Keratinocyte (primary cell): ENCODE data around the gene GHRHR. TPM values are rescaled to one million over a fixed set of nuclear protein-coding genes. Genes with fewer than 3 reads are reported as not detected.

Experiments used
- DNase-seq: peaks from one replicate; pipeline ENCODE4 v3.0.0-alpha.2; 2011; ENCODE audit warnings: low read depth, missing footprints, low spot score
- FAIRE-seq: peaks from 2 replicates; lab custom pipeline; 2011; peaks lifted over from hg19 to GRCh38; lab: Jason Lieb, UNC
- H2AFZ ChIP-seq: 2 replicates; pipeline ENCODE4 v1.6.0; 2012; ENCODE audit warnings: low read length, control low read depth, inconsistent platforms; ENCODE audit not compliant: control insufficient read depth
- H3K27ac ChIP-seq: 2 replicates; pipeline ENCODE4 v1.5.1; 2011; ENCODE audit warnings: low read length; ENCODE audit not compliant: control insufficient read depth, insufficient read depth
- H3K27me3 ChIP-seq: 3 replicates; pipeline ENCODE4 v1.6.0; 2011; ENCODE audit warnings: low read length; ENCODE audit not compliant: control insufficient read depth, insufficient read depth; ENCODE audit errors: extremely low read depth
- H3K36me3 ChIP-seq, 2 experiments: 2 replicates in 1 of 2; 3 replicates in 1 of 2; pipeline ENCODE4 v1.5.1; 2011; ENCODE audit warnings: low read length in 2 of 2, mild to moderate bottlenecking in 1 of 2; ENCODE audit not compliant: control insufficient read depth in 2 of 2, insufficient read depth in 2 of 2; ENCODE audit errors: extremely low read depth in 1 of 2
- H3K4me1 ChIP-seq: 3 replicates; pipeline ENCODE4 v1.5.1; 2011; ENCODE audit warnings: low read length; ENCODE audit not compliant: control insufficient read depth, insufficient read depth; ENCODE audit errors: extremely low read depth
- H3K4me2 ChIP-seq: 3 replicates; pipeline ENCODE4 v1.6.0; 2011; ENCODE audit warnings: low read depth, low read length; ENCODE audit not compliant: control insufficient read depth, insufficient read depth; ENCODE audit errors: extremely low read depth
- H3K4me3 ChIP-seq, 3 experiments: fragments of 200-600 bp in 1 of 3; sonication (generic) in 1 of 3; 2 replicates in 2 of 3; 3 replicates in 1 of 3; pipeline ENCODE4 v1.5.1; 2011 to 2016; ENCODE audit warnings: low read length in 3 of 3, mild to moderate bottlenecking in 3 of 3, control low read depth in 2 of 3, inconsistent platforms in 1 of 3, low read depth in 1 of 3, mixed read lengths in 1 of 3, mixed run types in 1 of 3, moderate library complexity in 1 of 3; ENCODE audit not compliant: control insufficient read depth in 2 of 3, insufficient read depth in 2 of 3; ENCODE audit errors: extremely low read depth in 1 of 3
- H3K79me2 ChIP-seq: 2 replicates; pipeline ENCODE4 v1.6.0; 2012; ENCODE audit warnings: low read length; ENCODE audit not compliant: control insufficient read depth, insufficient read depth
- H3K9ac ChIP-seq: 3 replicates; pipeline ENCODE4 v1.6.0; 2011; ENCODE audit warnings: low read length; ENCODE audit not compliant: control insufficient read depth, insufficient read depth; ENCODE audit errors: extremely low read depth
- H3K9me1 ChIP-seq: 3 replicates; pipeline ENCODE4 v1.6.0; 2011; ENCODE audit warnings: low read length; ENCODE audit not compliant: control insufficient read depth, insufficient read depth; ENCODE audit errors: extremely low read depth
- H3K9me3 ChIP-seq: 2 replicates; pipeline ENCODE4 v1.5.1; 2012; ENCODE audit warnings: low read depth, low read length; ENCODE audit not compliant: control insufficient read depth
- H4K20me1 ChIP-seq: 3 replicates; pipeline ENCODE4 v1.6.0; 2011; ENCODE audit warnings: low read length; ENCODE audit not compliant: control insufficient read depth, insufficient read depth; ENCODE audit errors: extremely low read depth
- CTCF ChIP-seq, 3 experiments: IDR thresholded peaks in 1 of 3; conservative IDR thresholded peaks in 1 of 3; optimal IDR thresholded peaks in 1 of 3; 2 replicates in 2 of 3; 3 replicates in 1 of 3; pipeline versions ENCODE3 to v1.5.1; 2011; ENCODE audit warnings: low read length in 3 of 3, mild to moderate bottlenecking in 3 of 3, moderate library complexity in 2 of 3, control low read depth in 1 of 3, inconsistent platforms in 1 of 3; ENCODE audit not compliant: insufficient read depth in 2 of 3; ENCODE audit errors: extremely low read depth in 1 of 3
- EZH2 ChIP-seq: IDR thresholded peaks from one replicate; pipeline ENCODE4 v1.6.1; 2012; ENCODE audit warnings: inconsistent platforms, mild to moderate bottlenecking, low read length, moderate library complexity
- dilution Hi-C: fragments of 300-500 bp; cut with MboI; formaldehyde crosslinking; loops from one replicate; pipeline ENCODE4 v1.7.0; 2020; ENCODE audit warnings: low sequenced_read_pairs; ENCODE audit not compliant: extremely low pct_ligation_motif_present
- polyA plus RNA-seq, 5 experiments: library from polyadenylated mRNA; depleted of rRNA in 3 of 5; stranded (reverse) in 3 of 5; stranded (forward) in 1 of 5; unstranded in 1 of 5; fragments of >200 nt; gene quantifications; 1 replicate in 1 of 5; 2 replicates in 3 of 5; 3 replicates in 1 of 5; pipeline versions ENCODE4 v1.2.1 to v1.2.3, GENCODE V29; 2011 to 2012; ENCODE audit warnings: missing spikeins in 2 of 5, low read depth in 1 of 5, low replicate concordance in 1 of 5

Gene GHRHR
- polyA plus RNA-seq, 1 donor (not counting 4 experiments of a cell fraction or from before 2014, with no cell fraction given) = not detected

GRCh38 chr7:31004393-31004792, 40.6 kb downstream of the GHRHR start:
- Histone ChIP-seq H4K20me1 (no peaks in the 10 kb centered on the region), H3K79me2 (no peaks in the 10 kb centered on the region), H3K4me1 (no peaks in the 10 kb centered on the region), H3K36me3 (no peaks in the 10 kb centered on the region), H3K27ac (no peak overlapping the region), H3K4me2 (no peak overlapping the region), H3K9ac (no peak overlapping the region), H3K9me3 (no peaks in the 10 kb centered on the region), H3K27me3 (peaks cover 17% of the 10 kb centered on the region), H2AFZ (no peak overlapping the region), H3K4me3 (no peak overlapping the region), H3K9me1 (no peaks in the 10 kb centered on the region)
- no peak for TF ChIP-seq CTCF (optimal IDR thresholded peaks at IDR 0.05 in 1 of 3, IDR thresholded peaks at IDR 0.05 in 1 of 3, conservative IDR thresholded peaks at IDR 0.05 in 1 of 3; ENCODE audit: extremely low read depth in 1 of 3, insufficient read depth in 2 of 3, low read length in 3 of 3)
- dilution Hi-C loops = no loop called here
- FAIRE-seq = no peak
- DNase-seq = no peak

DNA sequence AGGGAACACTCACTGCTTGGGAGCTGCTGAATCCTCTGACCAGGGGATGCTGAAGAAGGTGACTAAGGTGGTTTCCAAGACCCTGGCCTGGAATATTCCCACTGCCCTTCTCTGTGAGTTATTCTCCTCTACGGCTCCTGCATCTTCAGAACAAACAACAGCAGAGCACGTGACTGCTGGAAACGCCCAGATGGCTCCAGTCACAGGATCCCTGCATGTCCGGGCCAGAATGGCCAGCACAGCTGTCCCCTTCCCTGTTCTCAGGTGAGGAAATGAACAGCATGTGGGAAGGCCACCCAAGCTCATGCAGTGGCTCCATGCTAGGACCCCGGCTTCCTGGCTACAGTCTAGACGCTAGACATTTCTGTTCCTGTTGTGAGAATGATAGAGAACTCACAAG, 43.1 kb downstream of the GHRHR start:
- Histone ChIP-seq H3K9me3 (no peaks in the 10 kb centered on the region), H3K4me3 (no peak overlapping the region), H3K9me1 (no peaks in the 10 kb centered on the region), H3K79me2 (no peaks in the 10 kb centered on the region), H3K27me3 (peaks cover 17% of the 10 kb centered on the region), H3K4me2 (no peak overlapping the region), H3K36me3 (no peaks in the 10 kb centered on the region), H3K9ac (no peak overlapping the region), H2AFZ (no peak overlapping the region), H3K4me1 (no peaks in the 10 kb centered on the region), H3K27ac (no peak overlapping the region), H4K20me1 (no peaks in the 10 kb centered on the region)
- TF ChIP-seq CTCF (optimal IDR thresholded peaks at IDR 0.05 in 1 of 3, IDR thresholded peaks at IDR 0.05 in 1 of 3, conservative IDR thresholded peaks at IDR 0.05 in 1 of 3; ENCODE audit: extremely low read depth in 1 of 3, insufficient read depth in 2 of 3, low read length in 3 of 3) = no peak
- TF ChIP-seq EZH2 = no peak
- FAIRE-seq (no peak), DNase-seq (no peak)
- dilution Hi-C loops = no loop called here
